Gastrocnemius medialis (tissue), 4 donors: ENCODE results near the gene JUP. TPM values are rescaled to one million over a fixed set of nuclear protein-coding genes. Genes with fewer than 3 reads are reported as not detected.

Experiments used
- ATAC-seq, 2 donors: fragments of 150-250 bp; one replicate each; pipeline ENCODE4 v1.9.1; 2016
- DNase-seq, 2 donors: peaks; one replicate each; pipeline ENCODE4 v3.0.0-alpha.2; 2019
- H3K27ac ChIP-seq, 4 donors: fragments of 200-600 bp; sonication (generic); 1 replicate in 1 of 4; 2 replicates in 3 of 4; pipeline ENCODE4 v1.5.1; 2016 to 2018; ENCODE audit warnings: mild to moderate bottlenecking in 2 of 4, moderate library complexity in 1 of 4
- H3K27me3 ChIP-seq, 3 donors: fragments of 200-600 bp; sonication (generic) in 2 of 3; 1 replicate in 1 of 3; 2 replicates in 2 of 3; pipeline versions ENCODE4 v1.5.1 to v1.6.0; 2016 to 2019; ENCODE audit warnings: mild to moderate bottlenecking in 1 of 3, moderate library complexity in 1 of 3
- H3K36me3 ChIP-seq, 2 donors: fragments of 200-600 bp; sonication (generic) in 1 of 2; one replicate each; pipeline ENCODE4 v1.5.1; 2017 to 2018
- H3K4me1 ChIP-seq, 2 donors: fragments of 200-600 bp; sonication (generic) in 1 of 2; one replicate each; pipeline ENCODE4 v1.5.1; 2016 to 2017; ENCODE audit warnings: mild to moderate bottlenecking in 2 of 2
- H3K4me3 ChIP-seq, 4 donors: fragments of 200-600 bp; sonication (generic) in 3 of 4; 1 replicate in 1 of 4; 2 replicates in 3 of 4; pipeline ENCODE4 v1.5.1; 2016 to 2019; ENCODE audit warnings: mild to moderate bottlenecking in 2 of 4
- H3K9me3 ChIP-seq, 3 donors: fragments of 200-600 bp; sonication (generic) in 2 of 3; 1 replicate in 1 of 3; 2 replicates in 2 of 3; pipeline ENCODE4 v1.5.1; 2016 to 2019
- POLR2A ChIP-seq, 2 donors: fragments of 450-650 bp; IDR thresholded peaks; one replicate each; pipeline ENCODE4 v1.6.1; 2017; ENCODE audit warnings: antibody characterized with exemption in 2 of 2, mild to moderate bottlenecking in 2 of 2, moderate library complexity in 2 of 2
- in situ Hi-C, 4 donors: fragments of 200-750 bp; cut with MboI; loops; one replicate each; pipeline versions ENCODE4 v1.15.0 to v1.8.0; 2017; ENCODE audit warnings: low sequenced_read_pairs in 4 of 4
- intact Hi-C: fragments of 100-400 bp; cut with DNase I; formaldehyde crosslinking; loops from one replicate; pipeline ENCODE4 v1.15.1; 2023; ENCODE audit warnings: low total_unique reads
- total RNA-seq, 4 donors: library from RNA; depleted of rRNA; stranded (reverse); fragments of >200 nt; gene quantifications; one replicate each; pipeline versions ENCODE4 v1.1.0 to v1.2.3, GENCODE V29; 2016
- TF ChIP-seq, protein P1 (sequence below), 5 experiments: fragments of 450-650 bp in 3 of 5; fragments of 200-600 bp in 2 of 5; sonication (generic) in 2 of 5; IDR thresholded peaks in 4 of 5; conservative IDR thresholded peaks in 1 of 5; 1 replicate in 4 of 5; 2 replicates in 1 of 5; pipeline ENCODE4 v1.5.1; 2016 to 2019; ENCODE audit warnings: antibody characterized with exemption in 5 of 5, mild to moderate bottlenecking in 3 of 5, moderate library complexity in 3 of 5

Gene JUP
- total RNA-seq, 4 donors from 2014 or later: 88.8 to 135 (median 113) TPM

DNA sequence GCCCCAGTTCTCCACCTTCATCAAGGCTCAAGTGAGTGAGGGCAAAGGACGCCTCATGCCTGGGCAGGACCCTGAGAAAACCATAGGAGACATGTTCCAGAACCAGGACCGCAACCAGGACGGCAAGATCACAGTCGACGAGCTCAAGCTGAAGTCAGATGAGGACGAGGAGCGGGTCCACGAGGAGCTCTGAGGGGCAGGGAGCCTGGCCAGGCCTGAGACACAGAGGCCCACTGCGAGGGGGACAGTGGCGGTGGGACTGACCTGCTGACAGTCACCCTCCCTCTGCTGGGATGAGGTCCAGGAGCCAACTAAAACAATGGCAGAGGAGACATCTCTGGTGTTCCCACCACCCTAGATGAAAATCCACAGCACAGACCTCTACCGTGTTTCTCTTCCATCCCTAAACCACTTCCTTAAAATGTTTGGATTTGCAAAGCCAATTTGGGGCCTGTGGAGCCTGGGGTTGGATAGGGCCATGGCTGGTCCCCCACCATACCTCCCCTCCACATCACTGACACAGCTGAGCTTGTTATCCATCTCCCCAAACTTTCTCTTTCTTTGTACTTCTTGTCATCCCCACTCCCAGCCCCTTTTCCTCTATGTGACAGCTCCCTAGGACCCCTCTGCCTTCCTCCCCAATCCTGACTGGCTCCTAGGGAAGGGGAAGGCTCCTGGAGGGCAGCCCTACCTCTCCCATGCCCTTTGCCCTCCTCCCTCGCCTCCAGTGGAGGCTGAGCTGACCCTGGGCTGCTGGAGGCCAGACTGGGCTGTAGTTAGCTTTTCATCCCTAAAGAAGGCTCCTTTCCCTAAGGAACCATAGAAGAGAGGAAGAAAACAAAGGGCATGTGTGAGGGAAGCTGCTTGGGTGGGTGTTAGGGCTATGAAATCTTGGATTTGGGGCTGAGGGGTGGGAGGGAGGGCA lies 36.0 kb upstream of the JUP start:
- no peak for ATAC-seq
- H3K36me3 ChIP-seq: peaks cover 0 to 15% of the 10 kb centered on the region in 2 donors
- no peaks in the 10 kb centered on the region for H3K9me3 ChIP-seq
- no peak overlapping the region for H3K4me3 ChIP-seq
- no peaks in the 10 kb centered on the region for H3K4me1 ChIP-seq
- no peak for DNase-seq
- H3K27ac ChIP-seq: no peak overlapping the region
- in situ Hi-C loops: no loop called here
- intact Hi-C loops: no loop called here
- H3K27me3 ChIP-seq: no peaks in the 10 kb centered on the region
- TF ChIP-seq POLR2A (IDR thresholded peaks at IDR 0.05): no peak
- TF ChIP-seq, protein P1, sequence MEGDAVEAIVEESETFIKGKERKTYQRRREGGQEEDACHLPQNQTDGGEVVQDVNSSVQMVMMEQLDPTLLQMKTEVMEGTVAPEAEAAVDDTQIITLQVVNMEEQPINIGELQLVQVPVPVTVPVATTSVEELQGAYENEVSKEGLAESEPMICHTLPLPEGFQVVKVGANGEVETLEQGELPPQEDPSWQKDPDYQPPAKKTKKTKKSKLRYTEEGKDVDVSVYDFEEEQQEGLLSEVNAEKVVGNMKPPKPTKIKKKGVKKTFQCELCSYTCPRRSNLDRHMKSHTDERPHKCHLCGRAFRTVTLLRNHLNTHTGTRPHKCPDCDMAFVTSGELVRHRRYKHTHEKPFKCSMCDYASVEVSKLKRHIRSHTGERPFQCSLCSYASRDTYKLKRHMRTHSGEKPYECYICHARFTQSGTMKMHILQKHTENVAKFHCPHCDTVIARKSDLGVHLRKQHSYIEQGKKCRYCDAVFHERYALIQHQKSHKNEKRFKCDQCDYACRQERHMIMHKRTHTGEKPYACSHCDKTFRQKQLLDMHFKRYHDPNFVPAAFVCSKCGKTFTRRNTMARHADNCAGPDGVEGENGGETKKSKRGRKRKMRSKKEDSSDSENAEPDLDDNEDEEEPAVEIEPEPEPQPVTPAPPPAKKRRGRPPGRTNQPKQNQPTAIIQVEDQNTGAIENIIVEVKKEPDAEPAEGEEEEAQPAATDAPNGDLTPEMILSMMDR (IDR thresholded peaks at IDR 0.05 in 4 of 5, conservative IDR thresholded peaks at IDR 0.05 in 1 of 5): no peak

DNA sequence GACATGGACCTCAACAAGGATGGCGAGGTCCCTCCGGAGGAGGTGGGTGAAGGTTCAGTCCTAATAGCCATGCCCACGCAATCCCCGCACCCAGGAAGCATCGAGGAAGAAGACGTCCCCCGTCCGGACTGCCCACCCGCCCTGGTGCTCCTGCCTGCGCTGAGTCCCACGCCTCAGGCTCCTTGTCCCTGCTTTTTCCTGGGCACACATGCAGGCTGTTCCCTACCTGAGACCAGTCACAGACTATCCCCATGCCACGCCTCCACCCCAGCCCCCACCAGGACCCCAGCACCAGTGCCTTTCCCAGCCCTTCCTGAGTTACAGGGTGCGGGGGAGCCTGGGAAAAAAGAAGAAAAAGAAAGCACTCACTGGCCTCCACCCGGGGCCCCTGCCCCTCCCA lies 35.3 kb upstream of the JUP start:
- no peak overlapping the region for H3K27ac ChIP-seq
- ATAC-seq (no peak), DNase-seq (no peak)
- H3K9me3 ChIP-seq: no peaks in the 10 kb centered on the region
- H3K4me1 ChIP-seq: no peaks in the 10 kb centered on the region
- intact Hi-C loops: no loop called here
- H3K27me3 ChIP-seq: no peaks in the 10 kb centered on the region
- peaks cover 0 to 8% of the 10 kb centered on the region in 2 donors for H3K36me3 ChIP-seq
- in situ Hi-C loops: no loop called here
- TF ChIP-seq, protein P1 (IDR thresholded peaks at IDR 0.05 in 4 of 5, conservative IDR thresholded peaks at IDR 0.05 in 1 of 5): no peak
- TF ChIP-seq POLR2A (IDR thresholded peaks at IDR 0.05): no peak
- H3K4me3 ChIP-seq: no peak overlapping the region

DNA sequence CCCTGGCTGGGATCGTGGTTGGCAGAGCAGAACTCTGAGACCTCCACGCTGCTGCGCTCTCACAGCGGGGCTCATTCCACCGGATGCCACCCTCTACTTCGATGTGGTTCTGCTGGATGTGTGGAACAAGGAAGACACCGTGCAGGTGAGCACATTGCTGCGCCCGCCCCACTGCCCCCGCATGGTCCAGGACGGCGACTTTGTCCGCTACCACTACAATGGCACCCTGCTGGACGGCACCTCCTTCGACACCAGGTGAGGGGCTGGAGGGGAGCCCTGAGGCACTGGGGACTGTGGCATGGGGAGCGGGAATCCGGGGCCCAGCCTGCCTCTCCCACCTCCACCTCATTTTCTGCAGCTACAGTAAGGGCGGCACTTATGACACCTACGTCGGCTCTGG lies 31.5 kb upstream of the JUP start:
- Histone ChIP-seq H3K4me1 (no peaks in the 10 kb centered on the region), H3K4me3 (no peak overlapping the region), H3K27me3 (no peaks in the 10 kb centered on the region), H3K27ac (no peak overlapping the region), H3K36me3 (no peaks in the 10 kb centered on the region), H3K9me3 (no peaks in the 10 kb centered on the region)
- no peak for ATAC-seq
- no peak for DNase-seq
- intact Hi-C loops: no loop called here
- no peak for TF ChIP-seq POLR2A (IDR thresholded peaks at IDR 0.05)
- in situ Hi-C loops: no loop called here

DNA sequence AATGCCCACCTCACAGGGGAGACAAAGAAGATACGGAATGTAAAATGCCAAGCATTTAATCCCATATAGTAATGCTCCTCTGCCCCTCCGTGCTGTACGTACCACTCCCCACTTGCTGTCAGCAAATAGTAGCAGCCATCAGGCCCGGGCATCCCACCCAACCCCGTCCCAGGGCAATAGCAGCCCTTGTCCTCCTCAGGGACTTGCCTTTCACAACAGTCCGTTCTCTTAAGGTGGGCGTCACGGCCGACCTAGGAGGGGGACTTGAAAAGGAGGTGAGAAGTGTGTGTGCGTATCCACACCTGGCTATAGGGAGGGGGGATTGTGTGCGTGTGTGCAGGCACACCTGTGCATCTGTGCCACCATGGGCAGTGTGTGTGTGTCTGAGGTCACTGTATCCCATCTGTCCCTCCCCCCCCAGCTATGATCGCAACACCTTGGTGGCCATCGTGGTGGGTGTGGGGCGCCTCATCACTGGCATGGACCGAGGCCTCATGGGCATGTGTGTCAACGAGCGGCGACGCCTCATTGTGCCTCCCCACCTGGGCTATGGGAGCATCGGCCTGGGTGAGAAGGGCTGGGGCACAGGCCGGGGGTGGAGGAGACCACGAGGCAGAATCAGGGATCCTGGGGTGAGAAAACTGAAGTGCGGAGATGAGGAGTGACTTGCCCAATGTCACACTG lies 30.3 kb upstream of the JUP start:
- no peak for TF ChIP-seq POLR2A (IDR thresholded peaks at IDR 0.05)
- TF ChIP-seq, protein P1 (IDR thresholded peaks at IDR 0.05 in 4 of 5, conservative IDR thresholded peaks at IDR 0.05 in 1 of 5): no peak
- H3K4me1 ChIP-seq: peaks cover 4 to 8% of the 10 kb centered on the region in 2 donors
- intact Hi-C loops: no loop called here
- DNase-seq (no peak), ATAC-seq (no peak)
- no peaks in the 10 kb centered on the region for H3K36me3 ChIP-seq
- no peaks in the 10 kb centered on the region for H3K9me3 ChIP-seq
- in situ Hi-C loops: no loop called here
- H3K27me3 ChIP-seq: no peaks in the 10 kb centered on the region
- no peak overlapping the region for H3K27ac ChIP-seq
- no peak overlapping the region for H3K4me3 ChIP-seq

DNA sequence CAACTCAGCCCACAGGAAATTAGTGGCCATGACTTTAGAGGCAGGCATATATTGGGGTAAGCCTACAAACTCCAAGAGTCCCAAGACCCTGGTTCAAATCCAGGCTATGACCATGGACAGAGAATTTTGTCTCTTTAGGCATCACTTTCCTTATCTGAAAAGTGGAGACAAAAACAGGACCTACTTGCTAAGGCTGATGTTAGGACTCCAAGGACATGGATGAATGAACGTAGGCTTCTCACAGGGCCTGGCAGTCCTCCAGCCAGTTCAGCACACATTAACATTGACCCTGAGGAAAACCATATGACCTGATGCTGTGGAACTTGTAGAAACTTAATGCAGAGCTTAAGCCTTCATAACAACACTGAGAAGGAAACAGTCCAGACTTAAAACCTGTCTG lies 27.7 kb upstream of the JUP start:
- H3K4me3 ChIP-seq: no peak overlapping the region
- intact Hi-C loops: no loop called here
- H3K27ac ChIP-seq: no peak overlapping the region

More for the DNA sequence above, 27.7 kb upstream of the JUP start:
- Histone ChIP-seq H3K36me3 (no peaks in the 10 kb centered on the region), H3K4me1 (peaks cover 4 to 8% of the 10 kb centered on the region in 2 donors), H3K27me3 (no peaks in the 10 kb centered on the region), H3K9me3 (no peaks in the 10 kb centered on the region)
- DNase-seq (no peak), ATAC-seq (no peak)
- in situ Hi-C loops: no loop called here
- TF ChIP-seq, protein P1 (IDR thresholded peaks at IDR 0.05 in 4 of 5, conservative IDR thresholded peaks at IDR 0.05 in 1 of 5): no peak
- TF ChIP-seq POLR2A (IDR thresholded peaks at IDR 0.05): no peak
